H4 (cell line): ENCODE results near the gene ARRDC5. TPM values are rescaled to one million over a fixed set of nuclear protein-coding genes. Genes with fewer than 3 reads are reported as not detected.
"Not testable (repeated sequence)": the region's sequence is repeated elsewhere in the genome, so short reads cannot be mapped to it uniquely, and the experiment has no call there.

ENCODE experiments used
- DNase-seq: peaks from one replicate; pipeline ENCODE4 v3.0.0-alpha.2; 2015; ENCODE audit warnings: low spot score
- total RNA-seq: library from RNA; depleted of rRNA; stranded (reverse); fragments of >200 nt; shearing (Covaris generic); gene quantifications from 2 replicates; pipeline ENCODE4 v1.2.3, GENCODE V29; 2014; rRNA removed

The ARRDC5 gene
- total RNA-seq, 1 experiment from 2014 or later, result not detected

- no peak for DNase-seq
These were observed 34.3 kb downstream of the ARRDC5 start for GRCh38 chr19:4868286-4868834.

- peak; percentile 87 for DNase-seq
These were observed 35.0 kb downstream of the ARRDC5 start, which contains the start of gene PLIN3 for GRCh38 chr19:4867534-4868285. TSS of gene PLIN3 (minus strand) at chr19:4867667. CDS start at chr19:4861394, 6,273 bp downstream.

- peak; percentile 38 for DNase-seq
These were observed 35.9 kb downstream of the ARRDC5 start for GRCh38 chr19:4866595-4867424.

GRCh38 chr19:4861147-4861546 is 41.5 kb downstream of the ARRDC5 start:
- DNase-seq, result no peak

GRCh38 chr19:4859697-4860096 is 43.0 kb downstream of the ARRDC5 start:
- no peak for DNase-seq

- not testable (repeated sequence) for DNase-seq
These were observed 46.2 kb downstream of the ARRDC5 start for GRCh38 chr19:4856468-4856867.

GRCh38 chr19:4853506-4853905 is 49.2 kb downstream of the ARRDC5 start:
- not testable (repeated sequence) for DNase-seq

GRCh38 chr19:4852484-4852883 is 50.2 kb downstream of the ARRDC5 start:
- DNase-seq, result no peak

- no peak for DNase-seq
These were observed 51.0 kb downstream of the ARRDC5 start for GRCh38 chr19:4851551-4852290.

- no peak for DNase-seq
These were observed 53.7 kb downstream of the ARRDC5 start for GRCh38 chr19:4849019-4849418.

DNA sequence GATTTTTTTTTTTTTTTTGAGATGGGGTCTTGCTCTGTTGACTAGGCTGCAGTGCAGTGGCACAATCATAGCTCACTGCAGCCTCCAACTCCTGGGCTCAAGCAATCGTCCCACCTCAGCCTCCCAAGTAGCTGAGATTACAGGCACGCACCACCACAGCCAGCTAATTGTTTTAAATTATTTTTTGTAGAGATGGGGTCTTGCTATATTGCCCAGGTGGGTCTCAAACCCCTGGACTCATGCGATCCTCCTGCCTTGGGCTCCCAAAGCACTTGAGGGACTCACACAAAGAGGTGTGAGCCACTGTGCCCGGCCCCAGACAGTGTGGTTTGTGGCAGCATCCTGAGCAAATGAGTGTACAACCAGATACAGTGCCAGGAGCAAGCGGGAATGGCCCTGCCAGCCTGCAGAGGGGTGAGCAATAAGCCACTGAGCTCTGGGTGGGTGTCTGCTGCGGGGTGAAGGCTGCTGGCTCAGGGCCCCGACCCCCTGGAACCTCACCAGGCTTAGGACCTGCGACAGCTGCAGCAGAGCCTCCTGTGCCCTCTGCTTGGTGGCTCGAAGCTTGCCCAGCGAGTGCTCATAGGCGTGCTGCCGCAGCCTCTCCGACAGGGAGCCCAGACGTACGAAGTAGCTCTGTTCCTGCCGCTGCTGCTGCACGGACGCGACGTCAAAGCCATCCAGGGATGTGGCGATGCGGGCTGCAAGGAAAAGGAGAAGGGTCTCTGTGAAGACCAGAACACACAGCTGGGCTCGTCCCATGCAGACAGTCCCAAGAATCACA is 55.3 kb downstream of the ARRDC5 start:
- DNase-seq, result no peak

- DNase-seq, result peak; percentile 25
These were observed 56.7 kb downstream of the ARRDC5 start for GRCh38 chr19:4845975-4846374.

DNA sequence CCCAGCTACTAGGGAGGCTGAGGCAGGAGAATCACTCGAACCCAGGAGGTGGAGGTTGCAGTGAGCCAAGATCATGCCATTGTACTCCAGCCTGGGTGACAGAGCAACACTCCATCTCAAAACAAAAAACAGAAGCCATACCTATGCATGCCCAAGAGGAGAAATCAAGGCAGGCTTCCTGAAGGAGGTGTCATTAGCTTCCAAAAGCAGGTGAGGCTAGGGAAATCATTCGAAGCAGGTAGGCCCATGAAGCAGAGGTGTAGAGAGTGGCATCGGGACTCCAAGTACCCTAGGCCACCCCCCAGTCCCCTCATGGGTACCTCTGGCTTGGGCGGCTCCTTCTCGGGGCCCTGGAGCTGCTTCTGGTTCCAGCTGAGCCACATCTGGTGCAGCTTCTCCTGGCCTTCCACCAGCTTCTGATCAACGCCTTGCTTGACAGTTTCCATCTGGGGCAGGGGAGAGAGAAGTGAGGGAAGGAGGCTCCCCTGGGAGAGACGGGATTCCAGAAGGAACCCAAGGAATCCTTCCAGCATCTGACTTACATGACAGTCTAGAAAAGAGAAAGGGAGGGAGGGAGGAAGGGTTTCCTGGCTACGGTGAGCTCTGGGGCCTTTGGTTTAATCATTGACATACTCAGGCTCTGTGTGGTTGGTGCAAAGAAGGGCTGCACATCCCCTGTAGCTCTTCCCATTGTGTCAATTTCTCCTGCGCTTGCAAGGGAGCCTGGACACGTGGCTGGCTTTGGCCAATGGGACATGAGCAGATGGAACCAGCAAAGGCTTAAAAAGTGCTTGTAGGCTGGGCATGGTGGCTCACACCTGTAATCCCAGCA is 58.1 kb downstream of the ARRDC5 start:
- DNase-seq, result no peak

- no peak for DNase-seq
These were observed 59.1 kb downstream of the ARRDC5 start for GRCh38 chr19:4843647-4843965.

Other genes starting within 250 kb of the ARRDC5 start
- gene MYDGF, start 232.6 kb downstream of the ARRDC5 start, total RNA-seq, result 165 and 192 TPM in 2 replicates
- gene DPP9, start 179.1 kb downstream of the ARRDC5 start, total RNA-seq, result 27.7 and 47.5 TPM in 2 replicates
- 6.0 and 6.1 TPM in 2 replicates for gene FEM1A, start 111.2 kb downstream of the ARRDC5 start, total RNA-seq
- gene TICAM1, start 71.2 kb downstream of the ARRDC5 start, total RNA-seq, result 0.49 and 0.64 TPM in 2 replicates
- 86.6 and 92.1 TPM in 2 replicates for gene PLIN3, start 35.2 kb downstream of the ARRDC5 start, total RNA-seq
- 26.9 and 35.8 TPM in 2 replicates for gene UHRF1, start 6.6 kb upstream of the ARRDC5 start, total RNA-seq
- 4.6 and 7.2 TPM in 2 replicates for gene KDM4B, start 66.2 kb upstream of the ARRDC5 start, total RNA-seq